ENCODE results near the gene LDLRAD4.

GRCh38 chr18:13302040-13302439 lies 83.5 kb downstream of the LDLRAD4 start:
- no peak for TF ChIP-seq CSDC2 (CRISPR knock-in tag; IDR thresholded peaks at IDR 0.05)
- TF ChIP-seq TSHZ2 (CRISPR knock-in tag; IDR thresholded peaks at IDR 0.05) = no peak
- no peak for TF ChIP-seq CREB5 (CRISPR knock-in tag; IDR thresholded peaks at IDR 0.05; ENCODE audit: low read depth)
- TF ChIP-seq ZC3H10 (CRISPR knock-in tag; IDR thresholded peaks at IDR 0.05) = no peak
- TF ChIP-seq PATZ1 (CRISPR knock-in tag; IDR thresholded peaks at IDR 0.05; ENCODE audit: borderline replicate concordance) = no peak
- no peak for TF ChIP-seq TOX (CRISPR knock-in tag; IDR thresholded peaks at IDR 0.05; ENCODE audit: borderline replicate concordance)
- no peak for TF ChIP-seq TCF4 (CRISPR knock-in tag; IDR thresholded peaks at IDR 0.05; ENCODE audit: borderline replicate concordance)
- no peak for TF ChIP-seq SNAI2 (CRISPR knock-in tag; IDR thresholded peaks at IDR 0.05)
- no peak for TF ChIP-seq RARB (CRISPR knock-in tag; IDR thresholded peaks at IDR 0.05)

Data from SK-N-SH treated with all-trans-retinoic acid at 6 μM for 48 hours (cell line).